Mononuclear cell (primary cell): Measurements from ENCODE around the gene RANGRF. TPM values are rescaled to one million over a fixed set of nuclear protein-coding genes. Genes with fewer than 3 reads are reported as not detected.
A peak's percentile ranks its signal among the peaks of the same experiment; 100 is the strongest.

Experiments
- H3K27me3 ChIP-seq: 2 replicates; pipeline ENCODE4 v1.6.0; 2011; ENCODE audit warnings: low read length, control low read depth; ENCODE audit not compliant: insufficient read depth
- H3K4me1 ChIP-seq: 2 replicates; pipeline ENCODE4 v1.5.1; 2011; ENCODE audit warnings: mild to moderate bottlenecking, low read length, control low read depth; ENCODE audit not compliant: insufficient read depth
- H3K4me3 ChIP-seq: 2 replicates; pipeline ENCODE4 v1.5.1; 2011; ENCODE audit warnings: mild to moderate bottlenecking, low read length, moderate library complexity
- H3K9me3 ChIP-seq: 2 replicates; pipeline ENCODE4 v1.5.1; 2011; ENCODE audit warnings: low read depth, mild to moderate bottlenecking, control low read depth, low read length
- total RNA-seq: library from RNA; depleted of rRNA; stranded (reverse); fragments of >200 nt; gene quantifications from one replicate; pipeline ENCODE4 v1.2.3, GENCODE V29; 2012

Gene RANGRF
- total RNA-seq, 1 donor, result 5.1 TPM

- peaks cover 43% of the 10 kb centered on the region for H3K4me1 ChIP-seq
- no peaks in the 10 kb centered on the region for H3K27me3 ChIP-seq
- peak overlapping the region; percentile 87 for H3K4me3 ChIP-seq
- no peaks in the 10 kb centered on the region for H3K9me3 ChIP-seq
Observed at GRCh38 chr17:8289103-8289397, 580 bp downstream of the RANGRF start.

- Histone ChIP-seq H3K27me3 (no peaks in the 10 kb centered on the region), H3K4me3 (no peak overlapping the region), H3K9me3 (no peaks in the 10 kb centered on the region), H3K4me1 (peaks cover 47% of the 10 kb centered on the region)
Observed at GRCh38 chr17:8290043-8290442, 1.6 kb downstream of the RANGRF start.

- H3K4me1 ChIP-seq, result peaks cover 44% of the 10 kb centered on the region
- no peaks in the 10 kb centered on the region for H3K27me3 ChIP-seq
- no peak overlapping the region for H3K4me3 ChIP-seq
- H3K9me3 ChIP-seq, result no peaks in the 10 kb centered on the region
Observed at GRCh38 chr17:8292639-8293395, 4.3 kb downstream of the RANGRF start.

- Histone ChIP-seq H3K9me3 (no peaks in the 10 kb centered on the region), H3K4me1 (peaks cover 35% of the 10 kb centered on the region), H3K4me3 (no peak overlapping the region), H3K27me3 (no peaks in the 10 kb centered on the region)
Observed at GRCh38 chr17:8294361-8294760, 5.9 kb downstream of the RANGRF start.

GRCh38 chr17:8294814-8295316 lies 6.4 kb downstream of the RANGRF start:
- peak overlapping the region; percentile 76 for H3K4me3 ChIP-seq
- peaks cover 30% of the 10 kb centered on the region for H3K4me1 ChIP-seq
- H3K9me3 ChIP-seq, result no peaks in the 10 kb centered on the region
- no peaks in the 10 kb centered on the region for H3K27me3 ChIP-seq

- no peaks in the 10 kb centered on the region for H3K27me3 ChIP-seq
- no peaks in the 10 kb centered on the region for H3K9me3 ChIP-seq
- no peak overlapping the region for H3K4me3 ChIP-seq
- peaks cover 11% of the 10 kb centered on the region for H3K4me1 ChIP-seq
Observed at GRCh38 chr17:8300226-8300625, 11.8 kb downstream of the RANGRF start.

- Histone ChIP-seq H3K4me3 (no peak overlapping the region), H3K9me3 (no peaks in the 10 kb centered on the region), H3K4me1 (peaks cover 11% of the 10 kb centered on the region), H3K27me3 (no peaks in the 10 kb centered on the region)
Observed at GRCh38 chr17:8300627-8301242, 12.3 kb downstream of the RANGRF start.

- no peak overlapping the region for H3K4me3 ChIP-seq
- no peaks in the 10 kb centered on the region for H3K9me3 ChIP-seq
- H3K4me1 ChIP-seq, result no peaks in the 10 kb centered on the region
- no peaks in the 10 kb centered on the region for H3K27me3 ChIP-seq
Observed at GRCh38 chr17:8310601-8311123, 22.2 kb downstream of the RANGRF start.

GRCh38 chr17:8311131-8311790 lies 22.8 kb downstream of the RANGRF start:
- no peaks in the 10 kb centered on the region for H3K4me1 ChIP-seq
- no peak overlapping the region for H3K4me3 ChIP-seq
- H3K27me3 ChIP-seq, result no peaks in the 10 kb centered on the region
- H3K9me3 ChIP-seq, result no peaks in the 10 kb centered on the region

GRCh38 chr17:8312251-8312650 lies 23.8 kb downstream of the RANGRF start:
- H3K4me3 ChIP-seq, result no peak overlapping the region
- no peaks in the 10 kb centered on the region for H3K4me1 ChIP-seq
- H3K27me3 ChIP-seq, result no peaks in the 10 kb centered on the region

GRCh38 chr17:8312726-8313600 lies 24.5 kb downstream of the RANGRF start:
- Histone ChIP-seq H3K4me1 (no peaks in the 10 kb centered on the region), H3K9me3 (no peaks in the 10 kb centered on the region), H3K27me3 (no peaks in the 10 kb centered on the region), H3K4me3 (no peak overlapping the region)

More at GRCh38 chr17:8312251-8312650, 23.8 kb downstream of the RANGRF start:
- H3K9me3 ChIP-seq, result no peaks in the 10 kb centered on the region

GRCh38 chr17:8314797-8315763 lies 26.6 kb downstream of the RANGRF start:
- H3K4me1 ChIP-seq, result no peaks in the 10 kb centered on the region
- H3K9me3 ChIP-seq, result no peaks in the 10 kb centered on the region
- H3K4me3 ChIP-seq, result no peak overlapping the region
- no peaks in the 10 kb centered on the region for H3K27me3 ChIP-seq

- H3K4me1 ChIP-seq, result no peaks in the 10 kb centered on the region
- H3K9me3 ChIP-seq, result no peaks in the 10 kb centered on the region
- no peak overlapping the region for H3K4me3 ChIP-seq
- no peaks in the 10 kb centered on the region for H3K27me3 ChIP-seq
Observed at GRCh38 chr17:8315764-8316217, 27.3 kb downstream of the RANGRF start.
